Mesendoderm (in vitro differentiated cells): ENCODE measurements around the gene ABL1.

Source experiments
- DNase-seq: peaks from one replicate; pipeline ENCODE4 v3.0.0; 2013
- H2AK5ac ChIP-seq: 2 replicates; pipeline ENCODE4 v1.6.1; 2013; ENCODE audit warnings: low read length, inconsistent platforms
- H2BK120ac ChIP-seq: 2 replicates; pipeline ENCODE4 v1.6.1; 2013; ENCODE audit warnings: low read depth, mild to moderate bottlenecking, low read length, moderate library complexity, mixed read lengths
- H2BK15ac ChIP-seq: replicated peaks from 2 replicates; pipeline ENCODE4 v1.6.1; 2013; ENCODE audit warnings: low read depth, mild to moderate bottlenecking, moderate library complexity
- H2BK5ac ChIP-seq: 2 replicates; pipeline ENCODE4 v1.6.1; 2013; ENCODE audit warnings: low read length, inconsistent platforms
- H3K18ac ChIP-seq: 2 replicates; pipeline ENCODE4 v1.6.1; 2013; ENCODE audit warnings: mild to moderate bottlenecking, low read length, mixed read lengths
- H3K23ac ChIP-seq: one replicate; pipeline ENCODE4 v1.6.1; 2013; ENCODE audit warnings: low read length
- H3K27ac ChIP-seq: 2 replicates; pipeline ENCODE4 v1.5.1; 2013; ENCODE audit warnings: low read depth, mild to moderate bottlenecking, inconsistent platforms, low read length, moderate library complexity
- H3K27me3 ChIP-seq: 2 replicates; pipeline ENCODE4 v1.6.1; 2013; ENCODE audit warnings: low read length, control low read depth, mild to moderate bottlenecking, inconsistent platforms; ENCODE audit not compliant: insufficient read depth, poor library complexity
- H3K36me3 ChIP-seq: 2 replicates; pipeline ENCODE4 v1.6.1; 2013; ENCODE audit warnings: low read length, inconsistent platforms; ENCODE audit not compliant: control insufficient read depth, insufficient read depth
- H3K4ac ChIP-seq: one replicate; pipeline ENCODE4 v1.6.1; 2013; ENCODE audit warnings: low read depth, mild to moderate bottlenecking, low read length, moderate library complexity
- H3K4me1 ChIP-seq: 2 replicates; pipeline ENCODE4 v1.6.1; 2013; ENCODE audit warnings: low read depth, low read length, inconsistent platforms; ENCODE audit not compliant: control insufficient read depth
- H3K4me2 ChIP-seq: 2 replicates; pipeline ENCODE4 v1.6.1; 2013; ENCODE audit warnings: low read length
- H3K4me3 ChIP-seq: 2 replicates; pipeline ENCODE4 v1.5.1; 2013; ENCODE audit warnings: mild to moderate bottlenecking, low read length
- H3K56ac ChIP-seq: one replicate; pipeline ENCODE4 v1.6.1; 2013; ENCODE audit warnings: low read length
- H3K79me1 ChIP-seq: 2 replicates; pipeline ENCODE4 v1.6.1; 2013; ENCODE audit warnings: low read length, inconsistent platforms
- H3K79me2 ChIP-seq: 2 replicates; pipeline ENCODE4 v1.6.1; 2013; ENCODE audit warnings: mild to moderate bottlenecking, low read length; ENCODE audit not compliant: control insufficient read depth, insufficient read depth
- H3K9ac ChIP-seq: 2 replicates; pipeline ENCODE4 v1.6.1; 2013; ENCODE audit warnings: low read length, inconsistent platforms
- H4K5ac ChIP-seq: one replicate; pipeline ENCODE4 v1.6.1; 2013; ENCODE audit warnings: low read length
- H4K8ac ChIP-seq: one replicate; pipeline ENCODE4 v1.6.1; 2013; ENCODE audit warnings: low read depth, mild to moderate bottlenecking, control low read depth, low read length, moderate library complexity
- WGBS: extraction: QIAGEN DNeasy Blood & Tissue Kit; methylation state at CpG from one replicate; pipeline ENCODE4 v1.1.7; 2013; ENCODE audit warnings: low lambda C conversion rate, missing lambda C conversion rate; ENCODE audit not compliant: insufficient coverage; ENCODE audit errors: extremely low coverage; 5-methylcytosine and 5-hydroxymethylcytosine counted together

The ABL1 gene

GRCh38 chr9:130869250-130869649 is 34.2 kb downstream of the ABL1 start:
- Histone ChIP-seq H3K79me1 (peaks cover 17% of the 10 kb centered on the region), H2BK15ac (no peak overlapping the region), H2BK5ac (no peak overlapping the region), H2BK120ac (no peak overlapping the region), H4K8ac (no peak overlapping the region), H4K5ac (no peak overlapping the region), H2AK5ac (no peak overlapping the region), H3K4me1 (no peaks in the 10 kb centered on the region), H3K4me3 (no peak overlapping the region), H3K36me3 (peaks cover 6% of the 10 kb centered on the region), H3K56ac (no peak overlapping the region), H3K9ac (no peak overlapping the region), H3K27me3 (no peaks in the 10 kb centered on the region), H3K79me2 (peaks cover 9% of the 10 kb centered on the region), H3K27ac (no peak overlapping the region), H3K23ac (no peak overlapping the region), H3K4me2 (no peak overlapping the region), H3K4ac (no peak overlapping the region), H3K18ac (no peak overlapping the region)
- WGBS = no CpG with 5 or more reads among the region's 8 CpGs
- DNase-seq = no peak

GRCh38 chr9:130870491-130871381 is 35.7 kb downstream of the ABL1 start:
- Histone ChIP-seq H3K56ac (no peak overlapping the region), H2BK15ac (no peak overlapping the region), H3K36me3 (peaks cover 13% of the 10 kb centered on the region), H3K4me3 (no peak overlapping the region), H3K23ac (no peak overlapping the region), H3K4ac (no peak overlapping the region), H3K27me3 (no peaks in the 10 kb centered on the region), H2BK5ac (no peak overlapping the region), H3K4me2 (no peak overlapping the region), H3K9ac (no peak overlapping the region), H2BK120ac (no peak overlapping the region), H4K8ac (no peak overlapping the region), H4K5ac (no peak overlapping the region), H3K18ac (no peak overlapping the region), H2AK5ac (no peak overlapping the region), H3K79me2 (peaks cover 9% of the 10 kb centered on the region), H3K27ac (no peak overlapping the region), H3K79me1 (peaks cover 14% of the 10 kb centered on the region), H3K4me1 (no peaks in the 10 kb centered on the region)
- no peak for DNase-seq
- WGBS = no CpG with 5 or more reads among the region's 17 CpGs

DNA sequence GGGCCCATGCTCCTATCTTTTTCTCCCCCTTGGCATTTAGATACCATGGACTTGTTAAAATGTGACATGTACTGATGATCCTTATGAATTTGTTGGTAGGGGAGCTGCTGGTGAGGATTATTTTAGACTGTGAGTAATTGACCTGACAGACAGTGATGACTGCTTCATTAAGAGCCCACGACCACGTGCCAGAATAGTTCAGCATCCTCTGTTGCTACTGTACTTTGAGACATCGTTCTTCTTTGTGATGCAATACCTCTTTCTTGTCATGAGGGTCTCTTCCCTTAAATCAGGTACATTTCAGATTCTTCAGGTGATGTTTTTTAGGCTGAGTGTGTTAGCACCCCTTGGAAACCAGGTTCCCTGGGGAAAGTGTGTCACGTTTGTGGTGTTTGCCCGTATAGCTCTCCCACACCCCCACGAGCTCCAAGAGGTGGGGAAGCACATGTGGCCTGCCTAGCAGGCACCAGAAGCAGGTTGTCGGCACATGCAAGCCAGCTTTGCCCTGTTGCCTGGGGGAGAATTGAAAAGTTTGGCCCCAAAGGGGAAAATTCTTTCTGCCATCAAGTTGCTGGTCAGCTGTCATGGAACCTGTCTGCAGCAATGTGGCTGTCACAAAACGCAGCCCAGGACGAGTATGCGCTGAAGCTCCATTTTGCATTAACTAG is 36.5 kb downstream of the ABL1 start:
- H3K18ac ChIP-seq = no peak overlapping the region
- H2BK120ac ChIP-seq = no peak overlapping the region
- H3K36me3 ChIP-seq = peaks cover 13% of the 10 kb centered on the region
- no peaks in the 10 kb centered on the region for H3K27me3 ChIP-seq
- no peak overlapping the region for H3K4ac ChIP-seq
- no peak overlapping the region for H2BK15ac ChIP-seq
- H3K79me2 ChIP-seq = peaks cover 9% of the 10 kb centered on the region
- no peak overlapping the region for H3K27ac ChIP-seq
- H3K4me2 ChIP-seq = no peak overlapping the region
- H4K5ac ChIP-seq = no peak overlapping the region
- DNase-seq = no peak
- H4K8ac ChIP-seq = no peak overlapping the region
- no peak overlapping the region for H3K4me3 ChIP-seq
- no peak overlapping the region for H3K56ac ChIP-seq
- no peak overlapping the region for H2BK5ac ChIP-seq
- no CpG with 5 or more reads among the region's 10 CpGs for WGBS
- H3K79me1 ChIP-seq = peaks cover 14% of the 10 kb centered on the region
- no peak overlapping the region for H2AK5ac ChIP-seq
- H3K4me1 ChIP-seq = no peaks in the 10 kb centered on the region
- H3K9ac ChIP-seq = no peak overlapping the region
- no peak overlapping the region for H3K23ac ChIP-seq

DNA sequence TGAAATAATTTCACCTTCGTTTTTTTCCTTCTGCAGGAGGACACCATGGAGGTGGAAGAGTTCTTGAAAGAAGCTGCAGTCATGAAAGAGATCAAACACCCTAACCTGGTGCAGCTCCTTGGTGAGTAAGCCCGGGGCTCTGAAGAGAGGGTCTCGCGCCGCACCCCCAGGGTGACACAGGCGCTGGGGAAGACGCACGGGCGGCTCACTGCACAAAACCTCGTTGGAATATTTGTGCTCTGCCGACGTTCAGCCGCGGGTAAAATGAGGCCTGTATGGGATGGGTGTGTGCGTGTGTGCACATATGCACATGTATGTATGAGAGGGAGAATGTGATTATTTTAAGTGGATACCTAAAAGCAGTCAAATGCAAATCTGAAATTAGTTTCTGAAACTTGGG is 37.0 kb downstream of the ABL1 start:
- Histone ChIP-seq H3K4ac (no peak overlapping the region), H3K56ac (no peak overlapping the region), H3K4me3 (no peak overlapping the region), H3K4me1 (no peaks in the 10 kb centered on the region), H3K4me2 (no peak overlapping the region), H2AK5ac (no peak overlapping the region), H3K79me1 (peaks cover 13% of the 10 kb centered on the region), H3K27ac (no peak overlapping the region), H3K27me3 (no peaks in the 10 kb centered on the region), H3K9ac (no peak overlapping the region), H2BK5ac (no peak overlapping the region), H3K79me2 (peaks cover 8% of the 10 kb centered on the region), H4K8ac (no peak overlapping the region), H3K36me3 (peaks cover 13% of the 10 kb centered on the region), H3K23ac (no peak overlapping the region), H3K18ac (no peak overlapping the region), H2BK120ac (no peak overlapping the region), H4K5ac (no peak overlapping the region), H2BK15ac (no peak overlapping the region)
- DNase-seq = no peak
- WGBS = no CpG with 5 or more reads among the region's 15 CpGs

GRCh38 chr9:130872508-130872907 is 37.5 kb downstream of the ABL1 start:
- Histone ChIP-seq H3K4ac (no peak overlapping the region), H3K23ac (no peak overlapping the region), H4K8ac (no peak overlapping the region), H3K9ac (no peak overlapping the region), H3K4me1 (no peaks in the 10 kb centered on the region), H3K18ac (no peak overlapping the region), H3K79me1 (peaks cover 11% of the 10 kb centered on the region), H3K79me2 (peaks cover 4% of the 10 kb centered on the region), H2BK5ac (no peak overlapping the region), H3K4me2 (no peak overlapping the region), H3K27me3 (no peaks in the 10 kb centered on the region), H3K4me3 (no peak overlapping the region), H3K36me3 (peaks cover 15% of the 10 kb centered on the region), H3K56ac (no peak overlapping the region), H2AK5ac (no peak overlapping the region), H2BK15ac (no peak overlapping the region), H4K5ac (no peak overlapping the region), H3K27ac (no peak overlapping the region), H2BK120ac (no peak overlapping the region)
- no CpG with 5 or more reads among the region's 9 CpGs for WGBS
- no peak for DNase-seq
